A673 (cell line): ENCODE results near the gene SSPN. TPM values are rescaled to one million over a fixed set of nuclear protein-coding genes. Genes with fewer than 3 reads are reported as not detected.

Experiments
- BruUV-seq: library from RNA; stranded (reverse); fragments of 400-500 nt; replicated peaks from 2 replicates; lab custom pipeline; 2021; lab: Mats Ljungman, UMichigan
- CTCF ChIA-PET: fragments of 300-600 bp; sonication (Branson Sonifier 250); formaldehyde crosslinking; loops from one replicate; lab custom pipeline; 2022; ENCODE audit warnings: antibody characterized with exemption; lab: Charles Lee
- POLR2A ChIA-PET: fragments of 300-600 bp; sonication (Branson Sonifier 250); formaldehyde crosslinking; loops from one replicate; lab custom pipeline; 2022; ENCODE audit warnings: antibody characterized with exemption; ENCODE audit not compliant: low non-redundant PET; lab: Charles Lee
- DNase-seq: peaks from one replicate; pipeline ENCODE4 v3.0.0-alpha.2; 2015; ENCODE audit warnings: low spot score
- H3K27ac ChIP-seq: fragments of 200-600 bp; sonication (generic); 2 replicates; pipeline ENCODE4 v1.5.1; 2016; ENCODE audit warnings: mixed run types, low read depth, mild to moderate bottlenecking, mixed read lengths, antibody characterized with exemption, low read length; ENCODE audit not compliant: poor library complexity, severe bottlenecking
- H3K27me3 ChIP-seq: fragments of 200-600 bp; sonication (generic); replicated peaks from 2 replicates; pipeline ENCODE4 v1.6.1; 2017; ENCODE audit warnings: mixed run types, low read depth, mild to moderate bottlenecking, mixed read lengths, antibody characterized with exemption, low read length; ENCODE audit not compliant: insufficient read depth, poor library complexity
- H3K36me3 ChIP-seq: fragments of 200-600 bp; sonication (generic); 2 replicates; pipeline ENCODE4 v1.6.1; 2016; ENCODE audit warnings: mixed run types, mild to moderate bottlenecking, mixed read lengths, antibody characterized with exemption, low read length; ENCODE audit not compliant: insufficient read depth, poor library complexity, severe bottlenecking
- H3K4me1 ChIP-seq: fragments of 200-600 bp; sonication (generic); 2 replicates; pipeline ENCODE4 v1.6.1; 2017; ENCODE audit warnings: mixed run types, mild to moderate bottlenecking, mixed read lengths, antibody characterized with exemption, low read length; ENCODE audit not compliant: insufficient read depth, poor library complexity, severe bottlenecking
- H3K4me3 ChIP-seq: fragments of 200-600 bp; sonication (generic); 2 replicates; pipeline ENCODE4 v1.5.1; 2016; ENCODE audit warnings: low read depth, mixed run types, mild to moderate bottlenecking, mixed read lengths, low read length; ENCODE audit not compliant: poor library complexity, severe bottlenecking
- H3K9me3 ChIP-seq: fragments of 200-600 bp; sonication (generic); 2 replicates; pipeline ENCODE4 v1.6.1; 2016; ENCODE audit warnings: mixed run types, low read depth, mild to moderate bottlenecking, mixed read lengths, antibody characterized with exemption, low read length; ENCODE audit not compliant: poor library complexity, severe bottlenecking
- CTCF ChIP-seq: fragments of 300-800, 200-600 bp; sonication (generic); conservative IDR thresholded peaks from 2 replicates; pipeline ENCODE4 v1.5.1; 2017; ENCODE audit warnings: low read depth, mild to moderate bottlenecking, antibody characterized with exemption, low read length, moderate library complexity, mixed read lengths
- EZH2 ChIP-seq: fragments of 200-600 bp; sonication (generic); IDR thresholded peaks from 2 replicates; pipeline ENCODE4 v1.6.1; 2017; ENCODE audit warnings: borderline replicate concordance, low read depth, mild to moderate bottlenecking, mixed read lengths, antibody characterized with exemption, low read length; ENCODE audit not compliant: poor library complexity, severe bottlenecking
- intact Hi-C: fragments of 100-400 bp; cut with micrococcal nuclease; formaldehyde crosslinking; loops from one replicate; pipeline ENCODE4 v1.10.0; 2022; ENCODE audit not compliant: unreplicated experiment
- total RNA-seq: library from RNA; stranded (reverse); gene quantifications from 2 replicates; pipeline ENCODE4 v1.2.3, GENCODE V29; 2021

The SSPN gene
- total RNA-seq, 1 experiment from 2014 or later: 9.8 TPM

- POLR2A ChIA-PET: no interaction called here
Observed at GRCh38 chr12:26279091-26279490, 83.7 kb downstream of the SSPN start.

GRCh38 chr12:26279908-26280307 is 84.5 kb downstream of the SSPN start:
- TF ChIP-seq CTCF (no peak), EZH2 (no peak)
- Histone ChIP-seq H3K36me3 (no peaks in the 10 kb centered on the region), H3K4me3 (no peak overlapping the region), H3K4me1 (peaks cover 7% of the 10 kb centered on the region), H3K27me3 (no peaks in the 10 kb centered on the region), H3K27ac (no peak overlapping the region), H3K9me3 (no peaks in the 10 kb centered on the region)
- intact Hi-C loops: loop anchor here (10.0 kb wide), 1 partner anchor 155 kb away; the partner anchor contains the start of gene BHLHE41
- no peak for DNase-seq
- POLR2A ChIA-PET: no interaction called here
- no TSS peak for BruUV-seq
- CTCF ChIA-PET: no interaction called here

More at GRCh38 chr12:26279091-26279490, 83.7 kb downstream of the SSPN start:
- intact Hi-C loops: loop anchor here (10.0 kb wide), 1 partner anchor 154 kb away; the partner anchor contains the start of gene BHLHE41
- BruUV-seq: no TSS peak
- Histone ChIP-seq H3K9me3 (no peaks in the 10 kb centered on the region), H3K4me1 (peaks cover 15% of the 10 kb centered on the region), H3K36me3 (no peaks in the 10 kb centered on the region), H3K4me3 (no peak overlapping the region), H3K27me3 (no peaks in the 10 kb centered on the region), H3K27ac (no peak overlapping the region)
- CTCF ChIA-PET: no interaction called here
- TF ChIP-seq CTCF (no peak), EZH2 (no peak)
- no peak for DNase-seq

GRCh38 chr12:26280869-26281268 is 85.5 kb downstream of the SSPN start:
- Histone ChIP-seq H3K27me3 (no peaks in the 10 kb centered on the region), H3K4me3 (no peak overlapping the region), H3K27ac (no peak overlapping the region), H3K9me3 (no peaks in the 10 kb centered on the region), H3K4me1 (no peaks in the 10 kb centered on the region), H3K36me3 (no peaks in the 10 kb centered on the region)
- POLR2A ChIA-PET: no interaction called here
- DNase-seq: no peak
- TF ChIP-seq EZH2 (no peak), CTCF (no peak)
- CTCF ChIA-PET: no interaction called here
- BruUV-seq: no TSS peak
- intact Hi-C loops: no loop called here
